Loucy (cell line): ENCODE results near the gene TMOD1.

ENCODE experiments used
- CTCF ChIP-seq: fragments of 200-600 bp; sonication (generic); conservative IDR thresholded peaks from 2 replicates; pipeline ENCODE4 v1.5.1; 2014; ENCODE audit warnings: mild to moderate bottlenecking, antibody characterized with exemption, low read length
- EZH2phosphoT487 ChIP-seq: fragments of 200-600 bp; IDR thresholded peaks from 2 replicates; pipeline ENCODE4 v1.6.1; 2018; ENCODE audit warnings: antibody characterized with exemption, mild to moderate bottlenecking, moderate library complexity, borderline replicate concordance

GRCh38 chr9:97506306-97506705, 4.8 kb downstream of the TMOD1 start:
- TF ChIP-seq CTCF (no peak), EZH2phosphoT487 (no peak)
